ENCODE results near the gene PCIF1.

PCIF1 gene

GRCh38 chr20:45911486-45912343 lies 22.8 kb upstream of the PCIF1 start, which contains the start of gene PLTP:
Gene PLTP, minus strand, starts transcription at chr20:45912155. Its CDS starts 703 bp downstream, at chr20:45911452.
- TF ChIP-seq CTCF (IDR thresholded peaks at IDR 0.05; ENCODE audit: low read depth, low read length, missing control alignments) = no peak
- H3K4me3 ChIP-seq (ENCODE audit: low read depth, low read length) = peak within 1 kb of the TSS; percentile 45
- DNase-seq (ENCODE audit: low read depth) = no peak

- DNase-seq (ENCODE audit: low read depth) = no peak
- no peak for TF ChIP-seq CTCF (IDR thresholded peaks at IDR 0.05; ENCODE audit: low read depth, low read length, missing control alignments)
- H3K4me3 ChIP-seq (ENCODE audit: low read depth, low read length) = peak overlapping the region; percentile 45
Observed at GRCh38 chr20:45912344-45912682, 22.2 kb upstream of the PCIF1 start.

- no peak overlapping the region for H3K4me3 ChIP-seq (ENCODE audit: low read depth, low read length)
- no peak for DNase-seq (ENCODE audit: low read depth)
- TF ChIP-seq CTCF (IDR thresholded peaks at IDR 0.05; ENCODE audit: low read depth, low read length, missing control alignments) = no peak
Observed at GRCh38 chr20:45913116-45913515, 21.4 kb upstream of the PCIF1 start.

GRCh38 chr20:45917790-45918141 lies 16.7 kb upstream of the PCIF1 start:
- DNase-seq (ENCODE audit: low read depth) = no peak
- no peak overlapping the region for H3K4me3 ChIP-seq (ENCODE audit: low read depth, low read length)
- TF ChIP-seq CTCF (IDR thresholded peaks at IDR 0.05; ENCODE audit: low read depth, low read length, missing control alignments) = no peak

GRCh38 chr20:45918182-45918737 lies 16.2 kb upstream of the PCIF1 start:
- no peak for DNase-seq (ENCODE audit: low read depth)
- TF ChIP-seq CTCF (IDR thresholded peaks at IDR 0.05; ENCODE audit: low read depth, low read length, missing control alignments) = no peak

GRCh38 chr20:45918779-45919537 lies 15.5 kb upstream of the PCIF1 start:
- TF ChIP-seq CTCF (IDR thresholded peaks at IDR 0.05; ENCODE audit: low read depth, low read length, missing control alignments) = no peak
- DNase-seq (ENCODE audit: low read depth) = no peak
- no peak overlapping the region for H3K4me3 ChIP-seq (ENCODE audit: low read depth, low read length)

More at GRCh38 chr20:45918182-45918737, 16.2 kb upstream of the PCIF1 start:
- no peak overlapping the region for H3K4me3 ChIP-seq (ENCODE audit: low read depth, low read length)
